Smooth muscle cell (in vitro differentiated cells): ENCODE results near the gene NR6A1. TPM values are rescaled to one million over a fixed set of nuclear protein-coding genes. Genes with fewer than 3 reads are reported as not detected.

Experiments used
- DNase-seq: peaks from one replicate; lab custom pipeline; 2025; ENCODE audit not compliant: unreplicated experiment; lab: John Stamatoyannopoulos, UW
- H2AFZ ChIP-seq: fragments of 200-600 bp; sonication (generic); 2 replicates; pipeline ENCODE4 v1.6.0; 2016; ENCODE audit warnings: antibody characterized with exemption, low read depth, mild to moderate bottlenecking
- H3F3A ChIP-seq: fragments of 200-600 bp; sonication (generic); 2 replicates; pipeline ENCODE4 v1.6.0; 2017; ENCODE audit warnings: antibody characterized with exemption, low read depth
- H3K27ac ChIP-seq: fragments of 200-600 bp; sonication (generic); 2 replicates; pipeline ENCODE4 v1.5.1; 2016; ENCODE audit warnings: low read depth, mild to moderate bottlenecking
- H3K27me3 ChIP-seq: fragments of 200-600 bp; sonication (generic); 2 replicates; pipeline ENCODE4 v1.6.1; 2016; ENCODE audit warnings: low read depth, mild to moderate bottlenecking
- H3K36me3 ChIP-seq: fragments of 200-600 bp; sonication (generic); 2 replicates; pipeline ENCODE4 v1.5.1; 2016; ENCODE audit warnings: low read depth
- H3K4me1 ChIP-seq: fragments of 200-600 bp; sonication (generic); 2 replicates; pipeline ENCODE4 v1.5.1; 2016; ENCODE audit warnings: low read depth
- H3K4me2 ChIP-seq: fragments of 200-600 bp; sonication (generic); 2 replicates; pipeline ENCODE4 v1.6.0; 2016; ENCODE audit warnings: mild to moderate bottlenecking
- H3K4me3 ChIP-seq: fragments of 200-600 bp; sonication (generic); 2 replicates; pipeline ENCODE4 v1.5.1; 2016; ENCODE audit warnings: mild to moderate bottlenecking
- H3K79me2 ChIP-seq: fragments of 200-600 bp; sonication (generic); 2 replicates; pipeline ENCODE4 v1.6.0; 2016; ENCODE audit warnings: low read depth, mild to moderate bottlenecking
- H3K9ac ChIP-seq: fragments of 200-600 bp; sonication (generic); 2 replicates; pipeline ENCODE4 v1.6.0; 2016; ENCODE audit warnings: low read depth
- H3K9me3 ChIP-seq: fragments of 200-600 bp; sonication (generic); replicated peaks from 2 replicates; pipeline ENCODE4 v1.5.1; 2016; ENCODE audit warnings: low read depth
- H4K20me1 ChIP-seq: fragments of 200-600 bp; sonication (generic); 2 replicates; pipeline ENCODE4 v1.6.0; 2016; ENCODE audit warnings: low read depth
- CTCF ChIP-seq: fragments of 200-600 bp; sonication (generic); IDR thresholded peaks from 2 replicates; pipeline ENCODE4 v1.5.1; 2017; ENCODE audit warnings: borderline replicate concordance, mild to moderate bottlenecking, antibody characterized with exemption; ENCODE audit not compliant: insufficient read depth, poor library complexity, severe bottlenecking
- WGBS: methylation state at CpG from one replicate; pipeline ENCODE4 v1.1.7; 2016; ENCODE audit warnings: low lambda C conversion rate; 5-methylcytosine and 5-hydroxymethylcytosine counted together
- polyA plus RNA-seq: library from polyadenylated mRNA; unstranded; fragments of >200 nt; fragmentation: Nextera tagmentation; extraction: Ambion mirVana; gene quantifications from 2 replicates; pipeline ENCODE4 v1.2.1, GENCODE V29; 2016
- total RNA-seq: library from RNA; depleted of rRNA; stranded (reverse); fragments of >200 nt; gene quantifications from 2 replicates; pipeline ENCODE4 v1.2.3, GENCODE V29; 2014

NR6A1 gene
- total and polyA plus RNA-seq, 2 experiments from 2014 or later, result 0.17 to 0.31 TPM

GRCh38 chr9:124522121-124523098 lies 248.7 kb downstream of the NR6A1 start:
- no peak for DNase-seq
- no peak overlapping the region for H3K4me3 ChIP-seq
- WGBS, result 83% methylated on average over 7 of the region's 7 CpGs
- H3K9me3 ChIP-seq, result no peaks in the 10 kb centered on the region
- no peak overlapping the region for H2AFZ ChIP-seq
- H3K27ac ChIP-seq, result no peak overlapping the region
- no peak overlapping the region for H3K9ac ChIP-seq
- H3K27me3 ChIP-seq, result no peaks in the 10 kb centered on the region
- no peaks in the 10 kb centered on the region for H3F3A ChIP-seq
- H3K4me2 ChIP-seq, result no peak overlapping the region
- TF ChIP-seq CTCF, result no peak
- no peaks in the 10 kb centered on the region for H3K79me2 ChIP-seq
- H3K4me1 ChIP-seq, result no peaks in the 10 kb centered on the region
- no peaks in the 10 kb centered on the region for H4K20me1 ChIP-seq
- no peaks in the 10 kb centered on the region for H3K36me3 ChIP-seq

- no peaks in the 10 kb centered on the region for H3K79me2 ChIP-seq
- H4K20me1 ChIP-seq, result no peaks in the 10 kb centered on the region
- H3K4me3 ChIP-seq, result no peak overlapping the region
- H3F3A ChIP-seq, result no peaks in the 10 kb centered on the region
- no peak overlapping the region for H3K27ac ChIP-seq
- no peaks in the 10 kb centered on the region for H3K27me3 ChIP-seq
- TF ChIP-seq CTCF, result no peak
- DNase-seq, result no peak
- no peaks in the 10 kb centered on the region for H3K4me1 ChIP-seq
- H3K9ac ChIP-seq, result no peak overlapping the region
- no peak overlapping the region for H2AFZ ChIP-seq
- H3K4me2 ChIP-seq, result no peak overlapping the region
- H3K36me3 ChIP-seq, result no peaks in the 10 kb centered on the region
- WGBS, result 94% methylated on average over 3 of the region's 3 CpGs
- H3K9me3 ChIP-seq, result no peaks in the 10 kb centered on the region
These were observed 250.0 kb downstream of the NR6A1 start for GRCh38 chr9:124521142-124521541.

- no peaks in the 10 kb centered on the region for H3K4me1 ChIP-seq
- H3K79me2 ChIP-seq, result no peaks in the 10 kb centered on the region
- H3K4me3 ChIP-seq, result no peak overlapping the region
- no peaks in the 10 kb centered on the region for H3K9me3 ChIP-seq
- 46% methylated on average over 7 of the region's 7 CpGs for WGBS
- H3K36me3 ChIP-seq, result no peaks in the 10 kb centered on the region
- no peak overlapping the region for H3K4me2 ChIP-seq
- H3F3A ChIP-seq, result no peaks in the 10 kb centered on the region
- H3K27me3 ChIP-seq, result no peaks in the 10 kb centered on the region
- no peak for DNase-seq
- no peak for TF ChIP-seq CTCF
- H4K20me1 ChIP-seq, result no peaks in the 10 kb centered on the region
- H3K27ac ChIP-seq, result no peak overlapping the region
- H3K9ac ChIP-seq, result no peak overlapping the region
- H2AFZ ChIP-seq, result no peak overlapping the region
These were observed 250.9 kb downstream of the NR6A1 start for GRCh38 chr9:124520206-124520596.
